Hippocampal formation (tissue), 2 donors: ENCODE data around the gene TTC23.
"Not testable (repeated sequence)": the region's sequence is repeated elsewhere in the genome, so short reads cannot be mapped to it uniquely, and the experiment has no call there.

Experiments used
- DNase-seq, 2 donors: peaks; one replicate each; lab custom pipeline; 2025; lab: John Stamatoyannopoulos, UW

Gene TTC23

DNA sequence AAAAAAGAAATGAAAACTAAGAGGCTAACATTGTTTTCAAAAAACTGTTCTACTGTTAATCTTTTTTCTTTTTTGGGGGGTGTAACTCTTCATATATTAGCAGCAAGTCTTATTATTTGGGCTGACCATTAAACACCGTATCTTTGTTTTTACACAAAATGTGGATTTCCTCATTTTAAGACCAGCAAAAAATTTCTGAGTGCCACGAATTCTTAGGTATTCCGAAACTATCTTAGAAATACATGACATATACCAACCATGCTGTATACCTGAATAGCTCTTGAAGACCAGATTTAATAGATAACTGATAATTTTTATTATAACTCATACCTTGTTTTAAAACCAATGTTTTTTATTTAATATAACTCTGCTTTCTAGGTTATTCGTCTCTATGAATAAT lies 620 bp upstream of the TTC23 start:
- DNase-seq, result no peak

DNA sequence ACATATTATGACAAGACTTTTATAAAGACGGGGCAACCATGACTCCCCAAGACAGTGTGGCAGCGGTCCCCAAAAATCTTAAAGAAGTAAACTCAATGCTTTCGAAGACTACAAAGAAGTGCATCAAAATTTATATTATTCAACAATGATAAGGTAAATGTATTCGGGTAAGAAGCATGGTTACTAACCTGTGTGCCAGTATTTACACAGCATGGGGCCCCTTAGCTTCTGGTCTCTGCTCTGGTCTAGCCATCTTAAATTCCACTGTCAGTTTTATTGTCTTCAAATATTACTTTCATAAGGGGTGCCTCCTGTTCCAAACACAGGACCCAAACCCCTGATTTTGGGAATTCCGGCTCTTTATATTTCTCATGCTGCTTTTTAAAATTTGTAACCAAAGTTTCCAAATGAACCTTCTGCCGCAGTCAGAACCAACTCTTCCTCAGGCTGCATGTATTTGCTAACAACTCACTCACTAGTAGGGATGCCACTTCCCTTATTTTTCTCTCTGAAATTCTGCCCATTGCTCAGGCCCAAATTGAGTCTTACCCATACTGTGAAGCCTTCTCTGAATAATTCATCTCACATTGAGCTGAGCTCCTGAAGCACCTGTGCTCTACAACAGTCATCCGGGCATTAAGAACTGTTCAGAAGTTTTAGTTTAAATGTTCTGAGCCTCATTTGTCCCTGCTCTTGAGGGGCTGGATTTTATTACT lies 1.2 kb downstream of the TTC23 start:
- DNase-seq, result no peak

DNA sequence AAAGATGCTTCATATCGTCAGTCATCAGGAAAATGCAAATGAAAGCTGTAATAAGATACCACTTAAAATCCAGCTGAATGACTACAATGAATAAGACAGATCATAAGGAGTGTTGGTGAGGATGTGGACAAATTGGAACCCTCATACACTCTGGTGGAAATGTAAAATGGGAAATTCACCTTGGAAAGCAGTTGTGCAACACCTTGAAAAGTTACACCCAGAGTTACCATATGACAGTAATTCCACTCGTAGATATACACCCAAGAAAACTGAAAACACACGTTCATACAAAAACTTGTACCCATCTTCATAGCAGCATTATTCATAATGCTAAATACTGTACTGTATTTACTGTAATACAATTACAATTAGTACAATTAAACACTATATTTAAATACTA lies 2.3 kb downstream of the TTC23 start:
- no peak for DNase-seq

DNA sequence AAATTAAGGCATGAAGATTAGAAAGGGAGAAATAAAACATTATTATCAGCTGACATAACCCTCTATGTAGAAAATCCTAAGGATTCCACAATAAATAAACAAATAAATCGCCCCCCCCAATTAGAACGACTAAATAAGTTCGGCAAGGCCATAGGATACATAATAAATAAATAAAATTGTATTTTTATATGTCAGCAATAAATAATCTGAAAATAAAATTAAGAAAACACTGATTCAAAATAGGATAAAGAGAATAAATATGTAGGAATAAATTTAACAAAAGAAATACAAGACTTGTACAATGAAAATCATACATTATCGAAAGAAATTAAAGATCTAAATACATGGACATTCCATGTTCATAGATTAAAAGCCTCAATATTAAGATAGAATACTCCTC lies 5.1 kb downstream of the TTC23 start:
- DNase-seq, result no peak

DNA sequence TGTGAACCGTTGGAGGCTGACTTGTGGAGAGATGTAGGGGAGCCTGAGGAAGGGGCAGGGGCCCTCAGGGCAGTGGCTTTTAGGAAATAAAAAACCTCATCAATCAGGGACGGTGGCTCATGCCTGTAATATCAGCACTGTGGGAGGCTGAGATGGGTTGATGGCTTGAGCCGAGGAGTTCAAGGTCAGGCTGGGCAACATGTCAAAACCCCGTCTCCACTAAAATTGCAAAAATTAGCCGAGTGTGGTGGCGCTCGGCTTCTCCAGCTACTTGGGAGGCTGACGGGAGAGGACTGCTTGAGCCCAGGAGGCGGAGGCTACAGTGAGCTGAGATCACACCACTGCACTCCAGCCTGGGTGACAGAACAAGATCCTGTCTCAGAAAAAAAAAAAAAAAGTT lies 7.6 kb downstream of the TTC23 start:
- DNase-seq, result no peak

DNA sequence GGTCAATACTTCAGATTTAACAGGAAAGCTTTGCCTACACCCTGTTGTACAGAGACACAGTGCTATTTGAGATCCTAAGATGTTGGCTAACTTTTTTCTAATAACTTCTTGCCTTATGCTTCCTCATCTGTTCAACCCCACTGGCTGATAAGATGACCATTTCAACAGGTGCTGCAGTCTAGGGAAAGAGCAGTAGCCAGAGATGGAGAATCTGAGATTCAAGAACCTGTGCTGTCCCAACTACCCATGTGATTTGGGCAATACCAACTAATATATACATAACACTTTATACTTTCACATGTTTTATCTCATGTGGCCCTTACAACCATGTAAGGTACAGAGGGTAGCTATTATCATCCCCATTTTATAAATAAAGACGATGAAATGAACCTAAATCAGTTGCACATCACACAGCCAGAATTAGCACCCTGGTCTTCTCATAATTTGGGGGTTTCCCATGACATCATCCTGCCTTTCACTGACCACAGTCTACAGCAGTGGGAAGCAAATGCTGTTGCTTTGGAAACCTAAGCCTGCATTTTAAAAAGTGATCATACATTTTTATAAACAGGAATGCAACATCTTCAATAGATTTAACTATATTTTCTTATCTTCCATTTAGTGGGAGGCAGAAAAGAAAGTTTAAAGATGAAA lies 9.7 kb downstream of the TTC23 start:
- DNase-seq, result no peak

DNA sequence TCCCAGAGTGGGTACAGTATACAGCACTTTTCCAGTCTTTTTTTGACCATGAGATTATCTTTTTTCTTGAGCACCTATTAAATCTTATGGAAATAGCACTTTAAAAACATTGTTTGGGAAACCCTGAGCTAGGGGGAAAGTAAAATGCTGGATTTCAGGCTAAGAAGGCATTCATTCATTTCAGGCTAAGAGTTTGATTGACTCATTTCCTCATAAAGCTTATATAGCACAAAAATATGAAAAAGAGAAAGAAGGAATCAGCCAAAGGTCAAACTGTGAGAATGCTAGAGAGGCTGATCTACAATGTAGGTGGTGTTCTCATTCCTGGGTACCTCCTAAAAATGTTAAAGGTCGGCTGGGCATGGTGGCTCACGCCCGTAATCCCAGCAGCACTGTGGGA lies 10.5 kb downstream of the TTC23 start:
- DNase-seq, result no peak

DNA sequence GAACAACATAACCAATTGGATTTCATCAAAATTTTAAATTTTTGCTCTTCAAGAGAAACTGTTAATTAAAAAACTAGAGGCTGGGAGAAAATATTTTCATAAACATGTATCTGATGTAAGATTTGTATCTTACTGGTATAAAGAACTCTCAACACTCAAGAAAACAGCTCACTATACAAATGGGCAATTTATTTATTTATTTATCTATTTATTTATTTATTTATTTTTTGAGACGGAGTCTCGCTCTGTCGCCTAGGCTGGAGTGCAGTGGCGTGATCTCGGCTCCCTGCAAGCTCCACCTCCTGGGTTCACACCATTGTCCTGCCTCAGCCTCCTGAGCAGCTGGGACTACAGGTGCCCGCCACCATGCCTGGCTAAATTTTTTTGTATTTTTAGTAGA lies 15.2 kb downstream of the TTC23 start:
- DNase-seq, result not testable (repeated sequence)

DNA sequence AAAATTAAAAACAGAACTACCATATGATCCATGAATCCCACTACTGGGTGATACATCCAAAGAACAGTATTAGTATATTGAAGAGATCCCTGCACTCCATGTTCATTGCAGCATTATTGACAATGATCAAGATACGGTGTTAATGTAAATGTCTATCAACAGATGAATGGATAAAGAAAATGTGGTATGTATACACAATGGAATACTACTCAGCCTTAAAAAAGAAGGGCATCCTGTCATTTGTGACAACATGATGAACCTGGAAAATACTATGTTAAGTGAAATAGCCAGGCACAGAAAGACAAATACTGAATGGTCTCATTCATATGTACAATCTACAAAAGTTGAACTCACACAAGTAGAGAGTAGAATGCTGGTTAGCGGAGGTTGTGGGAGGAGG lies 16.6 kb downstream of the TTC23 start:
- no peak for DNase-seq

DNA sequence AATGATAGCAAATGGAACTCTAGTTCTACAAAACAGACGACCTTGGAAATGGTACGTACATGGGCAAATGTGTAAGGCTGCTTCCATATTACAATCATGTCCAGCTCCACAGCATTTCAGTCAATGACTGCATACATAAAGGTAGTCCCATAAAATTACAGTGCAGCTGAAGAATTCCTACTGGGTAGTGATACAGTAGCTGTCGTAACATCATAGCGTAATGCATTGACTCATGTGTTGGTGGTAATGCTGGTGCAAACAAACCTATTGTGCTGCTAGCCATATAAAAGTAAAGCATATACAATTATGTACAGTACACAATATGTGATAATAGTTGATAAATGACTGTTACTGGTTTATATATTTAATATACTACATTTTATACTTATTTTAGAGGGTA lies 18.5 kb downstream of the TTC23 start:
- DNase-seq, result no peak

DNA sequence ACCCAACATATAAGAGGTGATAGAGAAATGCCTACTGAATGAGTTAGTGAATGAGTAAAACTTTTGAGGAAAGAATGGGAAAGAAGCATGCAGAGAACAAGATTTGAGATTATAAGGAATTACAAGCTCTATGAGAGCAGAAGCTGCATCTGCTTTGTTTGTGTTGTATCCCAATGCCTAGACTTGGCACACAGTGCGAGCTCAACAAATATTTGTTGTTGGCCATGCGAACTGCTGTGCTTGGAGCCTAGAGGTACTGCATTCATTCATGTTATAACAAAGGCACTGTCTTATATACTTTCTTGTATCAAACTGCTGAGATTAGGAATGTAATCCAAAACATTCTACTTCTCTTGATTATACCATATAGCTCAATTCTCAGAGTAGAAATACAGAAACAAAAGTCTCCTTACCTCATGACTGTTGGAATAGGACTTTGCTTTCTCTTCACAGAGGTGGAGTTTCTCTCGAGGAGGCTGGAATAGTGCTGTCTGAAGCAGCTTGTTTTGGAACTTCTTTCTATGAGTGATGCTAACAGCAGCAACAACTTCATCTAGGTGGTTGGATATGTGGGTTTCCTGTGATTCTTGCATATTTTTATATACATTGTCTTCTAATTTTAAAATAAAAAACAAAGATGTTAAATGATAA lies 21.1 kb downstream of the TTC23 start:
- no peak for DNase-seq

DNA sequence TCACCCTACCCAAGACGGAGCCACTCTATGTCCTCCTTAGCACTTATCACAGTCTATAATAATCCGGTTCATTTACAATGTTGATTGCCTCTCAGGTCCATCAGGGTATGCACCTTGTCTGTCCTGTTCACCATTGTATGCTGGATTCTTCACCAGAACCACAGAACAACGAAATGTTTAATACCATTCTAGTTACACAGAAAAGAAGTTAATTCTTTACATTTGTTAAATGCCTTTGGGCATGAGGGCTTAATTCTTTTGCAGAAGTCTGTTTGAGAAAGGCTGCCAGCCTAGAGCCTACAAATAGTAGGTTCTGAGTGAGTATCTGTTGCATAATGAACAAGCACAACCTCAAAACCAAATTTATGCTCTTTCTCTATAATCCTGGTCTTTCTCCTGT lies 22.6 kb downstream of the TTC23 start:
- DNase-seq, result no peak

DNA sequence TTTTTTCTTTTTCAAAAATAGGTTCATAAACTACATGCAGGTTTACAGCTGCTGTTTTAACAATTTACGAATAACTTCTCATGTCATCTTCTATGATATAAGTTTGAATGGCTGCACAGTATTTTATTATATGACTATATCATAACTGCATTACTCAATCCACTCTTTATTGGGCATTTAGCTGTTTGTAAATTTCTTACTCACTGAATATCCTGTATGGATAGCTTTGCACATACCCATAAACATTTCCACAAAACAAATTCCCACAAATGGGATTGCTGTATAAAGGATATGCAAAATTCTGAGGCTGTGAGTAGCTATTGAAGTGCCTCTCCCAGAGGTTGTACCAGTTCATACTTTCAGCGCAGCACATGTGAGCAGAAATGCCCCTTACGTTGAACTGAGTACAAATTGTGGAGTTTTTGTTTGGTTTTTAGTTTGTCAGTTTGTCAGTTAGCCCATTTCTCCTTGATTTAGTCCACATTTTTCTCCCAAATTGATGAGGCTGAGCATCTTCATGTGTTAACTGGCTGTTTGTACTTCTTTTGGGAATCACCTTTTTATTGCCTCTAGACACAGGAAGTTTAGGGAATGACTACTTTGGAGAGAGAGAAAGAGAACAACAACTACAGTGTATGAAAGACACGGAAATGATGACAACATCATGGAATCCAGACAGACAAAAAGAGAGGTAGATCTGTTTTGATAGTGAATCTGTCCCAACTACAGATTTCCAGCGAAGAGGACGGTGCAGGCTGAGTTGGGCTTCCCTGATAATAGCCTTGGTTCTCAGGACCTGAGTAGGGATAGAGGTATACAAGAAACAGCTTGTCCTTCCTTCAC lies 24.8 kb downstream of the TTC23 start:
- DNase-seq, result no peak

DNA sequence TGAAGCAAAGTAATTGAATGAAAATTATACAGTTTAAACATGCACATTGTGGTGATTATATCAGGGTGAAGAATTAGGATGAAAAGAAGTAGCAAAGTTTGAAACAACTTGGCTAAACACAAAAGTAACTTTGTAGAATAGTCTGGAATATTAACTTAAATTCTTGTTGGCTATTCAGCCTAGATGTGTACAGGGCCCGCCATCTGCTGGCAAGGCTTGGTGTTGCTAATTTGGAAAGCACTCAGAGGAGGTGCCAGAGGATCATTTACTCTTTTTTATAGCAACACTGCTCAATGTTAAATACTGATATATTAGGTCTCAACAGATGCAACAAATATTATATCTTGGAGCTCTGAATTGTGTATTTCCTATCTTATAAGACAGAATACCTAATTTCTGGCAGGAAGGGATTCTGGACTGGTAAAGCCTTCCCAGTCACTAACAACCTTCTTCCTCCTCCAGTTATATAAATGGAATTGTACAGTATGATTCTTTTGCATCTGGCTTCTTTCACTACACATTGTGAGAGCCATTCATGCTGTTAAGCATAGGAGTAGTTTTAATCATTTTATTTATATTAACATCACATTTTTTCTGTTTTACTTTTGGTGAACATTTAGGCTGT lies 36.1 kb downstream of the TTC23 start:
- peak; percentile 57 to 79 for DNase-seq

DNA sequence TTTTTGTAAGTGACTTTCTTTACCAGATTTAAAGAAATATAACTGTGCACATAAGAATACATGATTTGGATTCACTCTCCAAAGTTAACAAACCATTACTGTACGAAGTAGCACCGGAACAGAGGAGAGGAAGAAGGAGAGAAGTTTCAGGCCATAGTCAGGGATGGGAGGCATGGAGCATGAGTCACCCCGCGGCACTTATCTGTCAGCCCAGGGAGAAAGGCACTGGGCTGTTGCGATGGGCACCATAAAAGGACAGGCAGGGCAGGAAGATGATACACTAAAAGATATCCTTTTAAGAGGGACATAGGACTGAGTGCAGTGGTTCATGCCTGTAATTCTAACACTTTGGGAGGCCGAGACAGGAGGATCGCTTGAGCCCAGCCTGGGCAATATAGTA lies 37.0 kb downstream of the TTC23 start:
- DNase-seq, result no peak

DNA sequence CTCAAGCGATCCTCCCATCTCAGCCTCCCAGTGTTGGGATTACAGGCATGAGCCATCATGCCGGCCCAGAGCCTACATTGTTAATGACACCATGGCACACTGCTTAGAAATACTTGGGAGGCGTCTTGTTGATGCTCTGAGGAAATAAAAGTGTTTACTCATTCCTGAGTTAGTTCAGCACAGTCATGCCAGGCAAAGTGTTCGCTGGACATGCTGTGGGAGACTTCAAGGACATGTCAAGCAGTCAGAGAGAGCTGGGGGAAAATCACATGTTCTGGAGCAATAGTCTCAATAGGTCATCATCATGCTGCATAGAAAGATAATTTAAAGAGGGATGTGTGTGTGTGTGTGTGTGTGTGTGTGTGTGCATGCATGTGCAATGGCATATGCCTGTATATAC lies 37.5 kb downstream of the TTC23 start:
- no peak for DNase-seq

DNA sequence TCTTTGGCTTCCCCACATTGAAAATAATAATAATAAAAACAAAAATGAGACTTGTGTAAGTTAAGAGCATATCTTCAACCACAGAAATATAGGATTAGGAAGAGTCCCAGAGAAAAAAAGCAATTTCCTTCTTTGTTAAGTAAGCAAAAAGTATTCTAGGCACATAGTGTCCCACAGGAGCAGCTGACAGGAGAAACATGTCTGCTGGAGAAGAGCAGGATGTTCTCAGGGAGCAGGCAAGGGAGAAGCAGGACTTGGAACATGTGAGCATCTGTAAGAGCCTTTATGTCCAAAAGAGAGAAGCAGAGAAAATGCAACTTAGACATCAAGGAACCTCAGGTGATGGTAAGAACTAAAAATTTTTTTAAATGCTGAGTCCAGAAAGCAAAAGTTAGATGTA lies 39.0 kb downstream of the TTC23 start:
- DNase-seq, result no peak

DNA sequence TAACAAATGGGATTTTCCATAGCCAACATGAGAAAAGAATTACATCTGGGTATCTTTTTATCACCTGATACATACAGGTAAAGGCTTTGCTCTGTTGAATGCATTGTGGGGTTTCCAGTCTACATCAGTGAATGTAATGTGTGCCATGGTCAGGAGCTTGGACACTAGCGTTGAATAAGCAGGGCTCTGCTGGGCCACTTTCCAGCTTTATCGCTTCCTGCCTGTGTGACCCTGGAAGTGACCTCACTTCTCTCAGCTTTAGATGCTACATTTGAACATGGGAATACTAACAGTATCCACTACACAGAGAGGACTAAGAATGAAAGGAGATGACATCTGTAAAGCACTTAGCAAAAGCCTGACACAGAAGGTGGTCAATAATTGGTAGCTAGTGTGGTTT lies 40.1 kb downstream of the TTC23 start:
- DNase-seq, result no peak

DNA sequence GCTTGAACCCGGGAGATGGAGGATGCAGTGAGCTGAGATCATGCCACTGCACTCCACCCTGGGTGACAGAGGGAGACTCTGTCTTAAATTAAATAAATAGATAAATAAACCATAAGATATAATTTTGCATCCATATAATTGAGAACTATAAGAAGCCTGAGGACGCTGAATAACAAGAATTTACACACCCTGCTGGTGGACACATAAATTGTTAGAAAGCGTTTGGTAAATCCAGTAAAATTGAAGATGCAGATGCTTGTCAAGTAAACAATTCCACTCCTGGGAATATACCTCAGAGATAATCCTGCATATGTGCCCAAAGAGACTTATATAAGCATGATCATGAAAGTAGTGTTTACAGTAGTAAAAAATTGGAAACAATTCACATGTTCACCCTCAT lies 41.7 kb downstream of the TTC23 start:
- DNase-seq, result no peak

DNA sequence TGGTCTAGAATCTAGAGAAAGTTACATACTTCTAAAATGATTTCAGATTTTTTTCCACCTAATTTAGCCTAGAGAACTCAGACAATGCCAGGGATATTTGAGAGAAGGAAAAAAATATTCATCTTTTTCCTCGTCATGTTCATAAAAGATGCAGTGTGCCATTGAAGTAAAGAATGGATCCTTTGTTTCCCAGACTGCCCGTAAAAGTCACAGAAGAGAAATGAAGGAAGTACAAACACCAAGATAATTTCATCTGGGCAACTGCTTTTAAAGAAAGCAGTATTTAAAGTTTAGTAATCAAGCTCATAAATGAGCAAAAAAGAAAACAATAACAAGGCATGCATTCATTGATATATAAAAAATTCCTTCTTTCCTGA lies 47.2 kb downstream of the TTC23 start:
- DNase-seq, result no peak

DNA sequence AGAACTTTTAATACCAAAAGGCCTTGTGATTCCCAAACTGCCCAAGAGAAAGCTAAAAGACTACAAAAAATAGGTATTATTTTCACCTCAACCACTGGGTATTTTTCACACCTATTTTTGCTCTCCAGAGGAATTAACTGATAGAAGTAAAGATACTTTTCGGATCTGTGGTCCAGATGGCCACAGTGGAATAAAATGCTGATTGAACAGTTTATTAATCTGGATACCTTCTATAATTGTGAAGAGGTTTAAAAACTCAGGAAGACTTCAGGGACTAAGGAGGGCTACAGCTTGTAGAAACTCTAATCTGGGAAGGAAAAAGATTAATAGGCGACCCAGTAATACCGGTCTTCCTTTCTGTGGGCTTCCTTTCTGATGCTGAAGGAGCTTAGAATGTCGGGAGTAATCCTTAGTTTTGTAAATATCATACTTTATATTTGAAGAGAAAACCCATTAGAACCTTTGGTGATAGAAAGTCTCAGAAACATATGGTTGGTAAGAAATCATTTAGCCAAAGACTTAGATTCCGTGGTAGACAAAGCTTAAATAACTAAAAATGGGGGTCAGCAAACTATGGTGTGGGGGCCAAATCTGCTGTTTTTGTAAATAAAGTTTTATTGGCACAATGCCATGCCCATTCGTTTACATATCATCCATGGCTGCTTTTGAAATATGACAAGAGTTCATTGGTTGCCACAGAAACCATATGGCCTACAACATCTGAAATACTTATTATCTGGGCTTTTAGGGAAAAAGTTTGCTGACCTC lies 47.8 kb downstream of the TTC23 start:
- no peak for DNase-seq
